Neuronal stem cell (in vitro differentiated cells): ENCODE measurements around the gene CSRNP2.

Source experiments
- DNase-seq: peaks from one replicate; pipeline ENCODE4 v3.0.0-alpha.2; 2013; ENCODE audit warnings: low spot score
- H2AFZ ChIP-seq: one replicate; pipeline ENCODE4 v1.6.1; 2013; ENCODE audit warnings: mild to moderate bottlenecking, low read length, inconsistent platforms
- H2AK5ac ChIP-seq: 2 replicates; pipeline ENCODE4 v1.6.1; 2013; ENCODE audit warnings: low read depth, mild to moderate bottlenecking, inconsistent platforms, low read length, moderate library complexity, mixed read lengths
- H2BK120ac ChIP-seq: 2 replicates; pipeline ENCODE4 v1.6.1; 2013; ENCODE audit warnings: low read depth, mild to moderate bottlenecking, inconsistent platforms, low read length, moderate library complexity, mixed read lengths
- H2BK12ac ChIP-seq: one replicate; pipeline ENCODE4 v1.6.1; 2013; ENCODE audit warnings: low read length, inconsistent platforms
- H2BK15ac ChIP-seq: 2 replicates; pipeline ENCODE4 v1.6.1; 2013; ENCODE audit warnings: mild to moderate bottlenecking, low read length, inconsistent platforms, mixed read lengths
- H2BK5ac ChIP-seq: one replicate; pipeline ENCODE4 v1.6.1; 2013; ENCODE audit warnings: inconsistent platforms, mild to moderate bottlenecking, low read length, moderate library complexity
- H3K14ac ChIP-seq: one replicate; pipeline ENCODE4 v1.6.1; 2013; ENCODE audit warnings: low read length, inconsistent platforms
- H3K18ac ChIP-seq: 2 replicates; pipeline ENCODE4 v1.6.1; 2013; ENCODE audit warnings: low read length, inconsistent platforms
- H3K23ac ChIP-seq: 2 replicates; pipeline ENCODE4 v1.6.1; 2013; ENCODE audit warnings: low read depth, mild to moderate bottlenecking, mixed read lengths, low read length, inconsistent platforms; ENCODE audit not compliant: poor library complexity
- H3K27ac ChIP-seq: replicated peaks from 3 replicates; pipeline ENCODE4 v1.5.1; 2013; ENCODE audit warnings: low read length, inconsistent platforms
- H3K27me3 ChIP-seq, 3 experiments: 2 replicates each; pipeline ENCODE4 v1.6.1; 2013; ENCODE audit warnings: low read length in 3 of 3, mild to moderate bottlenecking in 2 of 3, inconsistent platforms in 1 of 3, low read depth in 1 of 3, mixed read lengths in 1 of 3, moderate library complexity in 1 of 3; ENCODE audit not compliant: control insufficient read depth in 3 of 3, insufficient read depth in 3 of 3
- H3K36me3 ChIP-seq, 2 donors: replicated peaks in 1 of 2; 2 replicates each; pipeline ENCODE4 v1.6.1; 2013; ENCODE audit warnings: low read length in 2 of 2; ENCODE audit not compliant: control insufficient read depth in 2 of 2, insufficient read depth in 2 of 2
- H3K4ac ChIP-seq: 2 replicates; pipeline ENCODE4 v1.6.1; 2013; ENCODE audit warnings: inconsistent platforms, mild to moderate bottlenecking, low read length, moderate library complexity
- H3K4me1 ChIP-seq, 2 donors: 1 replicate in 1 of 2; 2 replicates in 1 of 2; pipeline ENCODE4 v1.6.1; 2013; ENCODE audit warnings: low read length in 2 of 2, low read depth in 1 of 2; ENCODE audit not compliant: control insufficient read depth in 2 of 2, insufficient read depth in 1 of 2
- H3K4me2 ChIP-seq: one replicate; pipeline ENCODE4 v1.6.1; 2013; ENCODE audit warnings: mild to moderate bottlenecking, low read length, inconsistent platforms; ENCODE audit not compliant: insufficient read depth, poor library complexity, severe bottlenecking
- H3K4me3 ChIP-seq, 2 donors: 2 replicates each; pipeline ENCODE4 v1.5.1; 2013; ENCODE audit warnings: low read length in 2 of 2, mild to moderate bottlenecking in 2 of 2, inconsistent platforms in 1 of 2, moderate library complexity in 1 of 2
- H3K79me1 ChIP-seq: one replicate; pipeline ENCODE4 v1.6.1; 2013; ENCODE audit warnings: low read depth, mild to moderate bottlenecking, inconsistent platforms, low read length, moderate library complexity
- H3K9ac ChIP-seq: one replicate; pipeline ENCODE4 v1.6.1; 2013; ENCODE audit warnings: mild to moderate bottlenecking, low read depth, low read length, inconsistent platforms; ENCODE audit not compliant: poor library complexity
- H3K9me3 ChIP-seq, 2 donors: replicated peaks in 1 of 2; 2 replicates each; pipeline versions ENCODE3 to v1.6.1; 2013; ENCODE audit warnings: low read length in 2 of 2, mild to moderate bottlenecking in 2 of 2, inconsistent platforms in 1 of 2, low read depth in 1 of 2, mixed read lengths in 1 of 2, moderate library complexity in 1 of 2; ENCODE audit not compliant: control insufficient read depth in 2 of 2, insufficient read depth in 1 of 2
- H4K8ac ChIP-seq: one replicate; pipeline ENCODE4 v1.6.1; 2013; ENCODE audit warnings: low read depth, mild to moderate bottlenecking, inconsistent platforms, low read length, moderate library complexity
- H4K91ac ChIP-seq: one replicate; pipeline ENCODE4 v1.6.1; 2013; ENCODE audit warnings: low read length, low read depth, mild to moderate bottlenecking, inconsistent platforms; ENCODE audit not compliant: poor library complexity
- WGBS, 2 donors: extraction: QIAGEN DNeasy Blood & Tissue Kit; methylation state at CpG; one replicate each; pipeline ENCODE4 v1.1.7; 2013; ENCODE audit warnings: missing lambda C conversion rate in 2 of 2, mixed read lengths in 1 of 2; ENCODE audit not compliant: insufficient read length in 2 of 2, insufficient replicate concordance in 1 of 2; ENCODE audit errors: extremely low coverage in 2 of 2; 5-methylcytosine and 5-hydroxymethylcytosine counted together

Gene CSRNP2

GRCh38 chr12:51056242-51056641, 27.2 kb downstream of the CSRNP2 start:
- Histone ChIP-seq H3K27me3 (no peaks in the 10 kb centered on the region), H3K4ac (no peak overlapping the region), H3K79me1 (no peaks in the 10 kb centered on the region), H3K4me3 (no peak overlapping the region), H3K9me3 (no peaks in the 10 kb centered on the region), H3K18ac (no peak overlapping the region), H3K23ac (no peak overlapping the region), H4K8ac (no peak overlapping the region), H2BK15ac (no peak overlapping the region), H2AFZ (no peak overlapping the region), H3K9ac (no peak overlapping the region), H2BK120ac (no peak overlapping the region), H3K4me2 (no peak overlapping the region), H4K91ac (no peak overlapping the region), H3K36me3 (peaks cover 20 to 29% of the 10 kb centered on the region in 2 donors), H3K27ac (no peak overlapping the region), H2AK5ac (no peak overlapping the region), H3K14ac (no peak overlapping the region), H2BK5ac (no peak overlapping the region), H2BK12ac (no peak overlapping the region), H3K4me1 (no peaks in the 10 kb centered on the region)
- DNase-seq, result no peak
- no CpG with 5 or more reads among the region's 5 CpGs for WGBS, 2 donors

- Histone ChIP-seq H3K14ac (no peak overlapping the region), H2BK120ac (no peak overlapping the region), H3K9ac (no peak overlapping the region), H2BK5ac (no peak overlapping the region), H2AK5ac (no peak overlapping the region), H2BK15ac (no peak overlapping the region), H3K4ac (no peak overlapping the region), H3K18ac (no peak overlapping the region), H2AFZ (no peak overlapping the region), H3K27me3 (no peaks in the 10 kb centered on the region), H4K8ac (no peak overlapping the region), H3K4me1 (no peaks in the 10 kb centered on the region), H4K91ac (no peak overlapping the region), H3K36me3 (peaks cover 19 to 24% of the 10 kb centered on the region in 2 donors), H3K9me3 (no peaks in the 10 kb centered on the region), H3K23ac (no peak overlapping the region), H3K4me3 (no peak overlapping the region), H3K27ac (no peak overlapping the region), H2BK12ac (no peak overlapping the region), H3K79me1 (no peaks in the 10 kb centered on the region), H3K4me2 (no peak overlapping the region)
- no CpG with 5 or more reads among the region's 2 CpGs for WGBS, 2 donors
- DNase-seq, result no peak
These were observed 28.3 kb downstream of the CSRNP2 start for GRCh38 chr12:51055060-51055459.

- no peak overlapping the region for H4K8ac ChIP-seq
- no peak overlapping the region for H3K27ac ChIP-seq
- H3K23ac ChIP-seq, result no peak overlapping the region
- no peak overlapping the region for H2BK12ac ChIP-seq
- DNase-seq, result no peak
- H2BK120ac ChIP-seq, result no peak overlapping the region
- H2AK5ac ChIP-seq, result no peak overlapping the region
- WGBS, 2 donors, result no CpG with 5 or more reads among the region's 4 CpGs
- no peak overlapping the region for H3K4ac ChIP-seq
- H3K4me2 ChIP-seq, result no peak overlapping the region
- no peak overlapping the region for H4K91ac ChIP-seq
- no peak overlapping the region for H3K18ac ChIP-seq
- H3K4me1 ChIP-seq, result peaks cover 3% of the 10 kb centered on the region in 2 donors
- no peaks in the 10 kb centered on the region for H3K9me3 ChIP-seq
- H3K9ac ChIP-seq, result no peak overlapping the region
- no peak overlapping the region for H3K14ac ChIP-seq
- no peak overlapping the region for H2BK5ac ChIP-seq
- H3K27me3 ChIP-seq, result no peaks in the 10 kb centered on the region
- H3K79me1 ChIP-seq, result no peaks in the 10 kb centered on the region
- no peak overlapping the region for H2BK15ac ChIP-seq
- H3K4me3 ChIP-seq, result no peak overlapping the region
- no peak overlapping the region for H2AFZ ChIP-seq
- peaks cover 9 to 12% of the 10 kb centered on the region in 2 donors for H3K36me3 ChIP-seq
These were observed 31.6 kb downstream of the CSRNP2 start for GRCh38 chr12:51051787-51052186.

- no peak overlapping the region for H2BK12ac ChIP-seq
- H3K27ac ChIP-seq, result no peak overlapping the region
- no peak overlapping the region for H2BK15ac ChIP-seq
- H3K14ac ChIP-seq, result no peak overlapping the region
- H2AK5ac ChIP-seq, result no peak overlapping the region
- WGBS, 2 donors, result no CpG with 5 or more reads among the region's 3 CpGs
- H3K4me3 ChIP-seq, result no peak overlapping the region
- no peak overlapping the region for H3K4ac ChIP-seq
- H3K4me1 ChIP-seq, result peaks cover 3% of the 10 kb centered on the region in 2 donors
- no peaks in the 10 kb centered on the region for H3K79me1 ChIP-seq
- no peak overlapping the region for H3K18ac ChIP-seq
- H4K8ac ChIP-seq, result no peak overlapping the region
- no peak overlapping the region for H3K23ac ChIP-seq
- H3K27me3 ChIP-seq, result no peaks in the 10 kb centered on the region
- H3K36me3 ChIP-seq, result peaks cover 4 to 5% of the 10 kb centered on the region in 2 donors
- no peak overlapping the region for H2BK5ac ChIP-seq
- no peak overlapping the region for H3K9ac ChIP-seq
- no peak overlapping the region for H2BK120ac ChIP-seq
- no peak overlapping the region for H2AFZ ChIP-seq
- DNase-seq, result no peak
- no peak overlapping the region for H3K4me2 ChIP-seq
- no peaks in the 10 kb centered on the region for H3K9me3 ChIP-seq
- H4K91ac ChIP-seq, result no peak overlapping the region
These were observed 33.9 kb downstream of the CSRNP2 start for GRCh38 chr12:51049525-51049924.
